Kidney epithelial cell (primary cell): ENCODE data around the gene HTRA1. TPM values are rescaled to one million over a fixed set of nuclear protein-coding genes. Genes with fewer than 3 reads are reported as not detected.

Source experiments
- DNase-seq: peaks from one replicate; pipeline ENCODE4 v3.0.0-alpha.2; 2010; ENCODE audit warnings: low read depth
- H3K27me3 ChIP-seq: 2 replicates; pipeline ENCODE4 v1.6.0; 2011; ENCODE audit warnings: low read length; ENCODE audit not compliant: control insufficient read depth, insufficient read depth
- H3K36me3 ChIP-seq: 2 replicates; pipeline ENCODE4 v1.5.1; 2011; ENCODE audit warnings: low read length; ENCODE audit not compliant: control insufficient read depth, insufficient read depth
- H3K4me3 ChIP-seq: 2 replicates; pipeline ENCODE4 v1.5.1; 2011; ENCODE audit warnings: low read depth, mild to moderate bottlenecking, control low read depth, low read length
- total RNA-seq: library from RNA; depleted of rRNA; stranded (reverse); fragments of >200 nt; gene quantifications from 2 replicates; pipeline ENCODE4 v1.2.3, GENCODE V29; 2015
- TF ChIP-seq, protein P1 (sequence below): IDR thresholded peaks from 2 replicates; pipeline ENCODE4 v1.5.1; 2011; ENCODE audit warnings: mild to moderate bottlenecking, moderate library complexity, low read length, control low read depth, inconsistent platforms; ENCODE audit not compliant: insufficient read depth, poor library complexity, severe bottlenecking

Gene HTRA1
- 110 and 125 TPM in 2 replicates for total RNA-seq

DNA sequence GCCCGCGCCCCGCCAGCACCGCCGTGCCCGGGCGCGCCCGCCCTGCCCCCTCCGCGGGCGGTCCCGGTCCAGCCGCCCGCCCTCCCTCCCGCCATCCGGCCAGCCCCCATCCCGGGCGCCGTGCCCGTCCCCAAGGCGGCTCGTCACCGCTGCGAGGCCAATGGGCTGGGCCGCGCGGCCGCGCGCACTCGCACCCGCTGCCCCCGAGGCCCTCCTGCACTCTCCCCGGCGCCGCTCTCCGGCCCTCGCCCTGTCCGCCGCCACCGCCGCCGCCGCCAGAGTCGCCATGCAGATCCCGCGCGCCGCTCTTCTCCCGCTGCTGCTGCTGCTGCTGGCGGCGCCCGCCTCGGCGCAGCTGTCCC, at the start of gene HTRA1:
Gene HTRA1, plus strand, starts transcription at position 187 of the 362 bp plus-strand sequence. Its CDS starts 100 bp downstream, at position 287.
- H3K4me3 ChIP-seq: peak within 1 kb of the TSS; percentile 61
- H3K27me3 ChIP-seq: peaks cover 5% of the 10 kb centered on the region
- TF ChIP-seq, protein P1, sequence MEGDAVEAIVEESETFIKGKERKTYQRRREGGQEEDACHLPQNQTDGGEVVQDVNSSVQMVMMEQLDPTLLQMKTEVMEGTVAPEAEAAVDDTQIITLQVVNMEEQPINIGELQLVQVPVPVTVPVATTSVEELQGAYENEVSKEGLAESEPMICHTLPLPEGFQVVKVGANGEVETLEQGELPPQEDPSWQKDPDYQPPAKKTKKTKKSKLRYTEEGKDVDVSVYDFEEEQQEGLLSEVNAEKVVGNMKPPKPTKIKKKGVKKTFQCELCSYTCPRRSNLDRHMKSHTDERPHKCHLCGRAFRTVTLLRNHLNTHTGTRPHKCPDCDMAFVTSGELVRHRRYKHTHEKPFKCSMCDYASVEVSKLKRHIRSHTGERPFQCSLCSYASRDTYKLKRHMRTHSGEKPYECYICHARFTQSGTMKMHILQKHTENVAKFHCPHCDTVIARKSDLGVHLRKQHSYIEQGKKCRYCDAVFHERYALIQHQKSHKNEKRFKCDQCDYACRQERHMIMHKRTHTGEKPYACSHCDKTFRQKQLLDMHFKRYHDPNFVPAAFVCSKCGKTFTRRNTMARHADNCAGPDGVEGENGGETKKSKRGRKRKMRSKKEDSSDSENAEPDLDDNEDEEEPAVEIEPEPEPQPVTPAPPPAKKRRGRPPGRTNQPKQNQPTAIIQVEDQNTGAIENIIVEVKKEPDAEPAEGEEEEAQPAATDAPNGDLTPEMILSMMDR: no peak
- no peak for DNase-seq
- no peaks in the 10 kb centered on the region for H3K36me3 ChIP-seq

DNA sequence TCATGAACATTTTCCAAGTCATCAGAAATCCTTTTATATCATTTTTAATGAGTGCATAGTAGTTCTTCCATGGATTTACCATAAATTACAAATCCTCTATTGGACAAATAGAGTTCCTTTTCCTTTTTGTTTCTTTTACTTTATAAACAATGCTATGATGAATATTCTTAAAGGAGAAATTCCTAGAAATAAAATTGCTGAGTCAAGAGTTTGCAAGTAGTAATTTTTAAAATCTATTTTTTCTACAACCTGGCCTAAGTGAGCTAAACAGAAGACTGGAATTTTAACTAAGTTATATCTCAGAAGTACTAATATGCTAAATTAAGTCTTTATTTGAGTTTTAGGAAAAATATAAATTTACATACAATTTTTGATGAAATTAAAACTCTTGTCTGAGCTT, 48.0 kb upstream of the HTRA1 start:
- peaks cover 4% of the 10 kb centered on the region for H3K36me3 ChIP-seq
- no peaks in the 10 kb centered on the region for H3K27me3 ChIP-seq
- no peak for DNase-seq
- H3K4me3 ChIP-seq: no peak overlapping the region
- TF ChIP-seq, protein P1: no peak

DNA sequence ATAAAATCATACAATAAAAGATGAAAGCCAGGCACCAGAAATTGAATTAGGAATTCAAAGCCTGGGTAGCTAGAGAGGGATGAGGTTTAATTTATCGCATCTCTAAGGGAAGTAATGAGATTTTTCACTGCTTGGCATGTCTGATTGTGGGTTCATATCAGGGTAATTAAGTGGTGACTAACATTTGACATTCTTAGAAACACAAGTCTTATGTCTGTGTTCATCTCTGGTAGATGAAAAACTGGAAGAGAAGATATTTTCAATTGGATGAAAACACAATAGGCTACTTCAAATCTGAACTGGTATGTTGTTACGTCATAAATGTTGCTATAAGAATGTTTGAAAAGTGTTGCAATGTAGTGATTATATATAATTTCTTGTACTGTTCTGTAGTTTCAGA, 43.7 kb upstream of the HTRA1 start:
- DNase-seq: no peak
- H3K36me3 ChIP-seq: peaks cover 2% of the 10 kb centered on the region
- no peaks in the 10 kb centered on the region for H3K27me3 ChIP-seq
- TF ChIP-seq, protein P1: no peak
- no peak overlapping the region for H3K4me3 ChIP-seq

DNA sequence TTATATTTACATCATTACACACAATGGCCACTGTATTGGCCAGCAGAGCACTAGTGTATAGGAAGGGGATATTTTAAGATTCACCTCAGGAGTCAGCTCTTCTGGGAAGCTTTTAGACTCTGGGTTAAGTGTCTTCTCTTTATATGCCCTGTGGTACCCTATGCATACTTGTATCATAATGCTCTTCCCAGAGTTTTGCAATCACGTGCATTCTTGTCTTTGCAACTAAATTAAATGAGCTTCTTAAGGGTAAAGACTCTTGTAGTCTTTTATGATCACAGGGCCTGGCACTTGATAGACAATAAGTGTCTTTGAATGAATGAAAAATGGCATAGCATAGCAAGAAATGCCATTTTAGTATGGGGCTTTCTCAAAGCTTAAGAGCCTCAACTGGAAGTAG, 42.3 kb upstream of the HTRA1 start:
- Histone ChIP-seq H3K4me3 (no peak overlapping the region), H3K36me3 (peaks cover 2% of the 10 kb centered on the region), H3K27me3 (no peaks in the 10 kb centered on the region)
- DNase-seq: no peak
- TF ChIP-seq, protein P1: no peak

DNA sequence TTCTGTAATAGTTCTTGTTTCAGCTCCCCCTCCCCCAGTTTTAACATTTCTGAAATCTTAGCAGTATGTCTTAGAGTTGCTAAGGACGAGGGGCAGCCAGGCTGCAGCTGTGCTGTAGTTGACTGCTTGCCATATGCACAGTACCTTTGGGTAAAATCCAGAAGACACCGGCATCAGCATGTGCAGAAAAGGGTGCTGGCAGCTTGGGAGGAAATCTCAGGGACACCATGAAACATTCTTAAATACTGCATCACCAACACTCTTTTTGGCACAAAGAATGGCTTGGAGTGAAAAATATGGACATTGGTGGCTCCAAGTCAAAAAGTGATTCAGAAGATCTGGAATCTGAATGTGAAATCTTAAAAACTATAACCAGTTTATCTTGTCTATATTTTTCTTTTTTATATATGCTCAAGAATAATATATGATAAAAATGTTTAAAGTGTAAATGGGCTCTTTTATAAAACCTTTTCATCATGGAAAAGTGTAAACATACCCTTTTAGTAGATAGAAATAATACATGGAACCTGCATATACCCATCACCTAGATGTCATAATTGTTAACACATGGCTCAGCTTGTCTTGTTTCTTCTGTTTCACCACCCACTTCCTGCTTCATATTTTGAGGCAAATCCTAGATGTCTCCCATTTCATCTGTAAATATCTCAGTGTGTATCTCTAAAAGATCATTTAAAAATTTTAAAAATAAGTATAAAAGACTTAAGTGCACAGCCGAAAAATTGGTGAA, 41.3 kb upstream of the HTRA1 start:
- Histone ChIP-seq H3K4me3 (no peak overlapping the region), H3K36me3 (peaks cover 2% of the 10 kb centered on the region), H3K27me3 (no peaks in the 10 kb centered on the region)
- TF ChIP-seq, protein P1: no peak
- DNase-seq: no peak

DNA sequence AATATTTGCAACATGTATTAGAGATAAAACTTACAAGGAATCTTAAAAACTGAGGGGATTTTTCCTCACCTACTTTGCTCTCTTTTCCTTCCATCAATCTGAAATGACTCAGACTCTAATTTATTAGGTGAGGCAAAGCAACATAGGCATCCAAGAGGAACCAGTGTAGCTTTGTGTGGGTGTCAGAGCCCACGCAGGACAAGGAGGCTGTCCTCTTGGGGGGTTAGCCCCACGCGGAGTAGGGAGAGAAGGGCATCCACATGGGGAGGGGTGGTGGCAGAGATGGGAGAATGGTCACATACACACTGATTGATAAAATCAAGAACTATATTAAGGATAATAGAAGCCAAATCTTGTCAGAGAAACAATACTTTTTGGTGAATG, 40.7 kb upstream of the HTRA1 start:
- Histone ChIP-seq H3K27me3 (no peaks in the 10 kb centered on the region), H3K36me3 (peaks cover 2% of the 10 kb centered on the region), H3K4me3 (no peak overlapping the region)
- TF ChIP-seq, protein P1: no peak
- DNase-seq: no peak
